SW480 (cell line): Measurements from ENCODE around the gene SEC61B.

Experiments
- DNase-seq: peaks from one replicate; pipeline ENCODE4 v3.0.0-alpha.2; 2016; ENCODE audit warnings: low spot score

SEC61B gene

GRCh38 chr9:99274016-99274415 is 51.9 kb downstream of the SEC61B start:
- DNase-seq = no peak

- DNase-seq = no peak
Measured at GRCh38 chr9:99274495-99274894, 52.4 kb downstream of the SEC61B start.
